PFSK-1 (cell line): ENCODE results near the gene RER1.

Experiments
- FOXP2 ChIP-seq: optimal IDR thresholded peaks from 2 replicates; pipeline ENCODE3; 2011; ENCODE audit warnings: borderline replicate concordance, control low read depth, inconsistent platforms; ENCODE audit not compliant: insufficient read depth; ENCODE audit errors: extremely low read length, extremely low read depth
- POLR2AphosphoS5 ChIP-seq: IDR thresholded peaks from 2 replicates; pipeline ENCODE4 v1.6.1; 2012; ENCODE audit warnings: low read depth, mild to moderate bottlenecking, control low read depth, low read length, moderate library complexity
- SIN3A ChIP-seq: IDR thresholded peaks from 2 replicates; pipeline ENCODE4 v1.6.1; 2012; ENCODE audit warnings: mild to moderate bottlenecking, low read length, moderate library complexity, borderline replicate concordance; ENCODE audit not compliant: insufficient read depth
- TAF1 ChIP-seq: IDR thresholded peaks from 2 replicates; pipeline ENCODE4 v1.6.1; 2012; ENCODE audit warnings: low read length, control low read depth, borderline replicate concordance; ENCODE audit not compliant: insufficient read depth
- TF ChIP-seq, protein P1 (sequence below), 2 experiments: IDR thresholded peaks; 2 replicates each; pipeline versions ENCODE4 v1.6.1 to v1.8.0; 2011 to 2012; ENCODE audit warnings: low read depth in 2 of 2, low read length in 2 of 2, control low read depth in 1 of 2, inconsistent platforms in 1 of 2, mild to moderate bottlenecking in 1 of 2, moderate library complexity in 1 of 2; ENCODE audit not compliant: insufficient read depth in 1 of 2

RER1 gene

GRCh38 chr1:2443277-2444137 lies 51.9 kb downstream of the RER1 start:
- TF ChIP-seq POLR2AphosphoS5 (no peak), TAF1 (no peak), FOXP2 (no peak), SIN3A (no peak)
- TF ChIP-seq, protein P1, sequence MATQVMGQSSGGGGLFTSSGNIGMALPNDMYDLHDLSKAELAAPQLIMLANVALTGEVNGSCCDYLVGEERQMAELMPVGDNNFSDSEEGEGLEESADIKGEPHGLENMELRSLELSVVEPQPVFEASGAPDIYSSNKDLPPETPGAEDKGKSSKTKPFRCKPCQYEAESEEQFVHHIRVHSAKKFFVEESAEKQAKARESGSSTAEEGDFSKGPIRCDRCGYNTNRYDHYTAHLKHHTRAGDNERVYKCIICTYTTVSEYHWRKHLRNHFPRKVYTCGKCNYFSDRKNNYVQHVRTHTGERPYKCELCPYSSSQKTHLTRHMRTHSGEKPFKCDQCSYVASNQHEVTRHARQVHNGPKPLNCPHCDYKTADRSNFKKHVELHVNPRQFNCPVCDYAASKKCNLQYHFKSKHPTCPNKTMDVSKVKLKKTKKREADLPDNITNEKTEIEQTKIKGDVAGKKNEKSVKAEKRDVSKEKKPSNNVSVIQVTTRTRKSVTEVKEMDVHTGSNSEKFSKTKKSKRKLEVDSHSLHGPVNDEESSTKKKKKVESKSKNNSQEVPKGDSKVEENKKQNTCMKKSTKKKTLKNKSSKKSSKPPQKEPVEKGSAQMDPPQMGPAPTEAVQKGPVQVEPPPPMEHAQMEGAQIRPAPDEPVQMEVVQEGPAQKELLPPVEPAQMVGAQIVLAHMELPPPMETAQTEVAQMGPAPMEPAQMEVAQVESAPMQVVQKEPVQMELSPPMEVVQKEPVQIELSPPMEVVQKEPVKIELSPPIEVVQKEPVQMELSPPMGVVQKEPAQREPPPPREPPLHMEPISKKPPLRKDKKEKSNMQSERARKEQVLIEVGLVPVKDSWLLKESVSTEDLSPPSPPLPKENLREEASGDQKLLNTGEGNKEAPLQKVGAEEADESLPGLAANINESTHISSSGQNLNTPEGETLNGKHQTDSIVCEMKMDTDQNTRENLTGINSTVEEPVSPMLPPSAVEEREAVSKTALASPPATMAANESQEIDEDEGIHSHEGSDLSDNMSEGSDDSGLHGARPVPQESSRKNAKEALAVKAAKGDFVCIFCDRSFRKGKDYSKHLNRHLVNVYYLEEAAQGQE (IDR thresholded peaks at IDR 0.05; ENCODE audit: insufficient read depth in 1 of 2, low read depth in 2 of 2, low read length in 2 of 2), result no peak

DNA sequence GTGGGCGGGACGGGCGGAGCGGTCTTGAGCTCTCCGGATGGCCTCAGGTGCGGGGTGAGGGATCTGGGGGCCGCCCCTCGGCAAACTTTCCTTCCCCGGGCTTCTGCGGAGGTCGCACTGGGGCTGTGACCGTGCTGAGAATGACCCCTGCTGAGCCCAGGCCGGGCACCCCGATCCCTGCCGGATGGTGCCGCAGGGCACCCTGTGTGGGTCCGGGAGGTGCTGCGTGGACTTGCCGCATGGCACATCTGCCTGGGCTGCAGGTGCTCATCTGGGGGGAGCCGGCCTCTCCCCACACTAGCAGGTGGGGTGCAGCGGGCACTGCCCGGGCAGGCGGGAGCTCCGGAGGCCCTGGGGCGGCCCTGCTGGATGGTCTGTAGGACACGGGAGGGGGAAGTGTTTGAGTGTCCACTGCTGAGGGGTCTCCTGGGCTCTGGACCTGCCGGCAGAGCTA lies 52.5 kb downstream of the RER1 start:
- TF ChIP-seq POLR2AphosphoS5 (no peak), FOXP2 (no peak), TAF1 (no peak), SIN3A (no peak)
- TF ChIP-seq, protein P1 (IDR thresholded peaks at IDR 0.05; ENCODE audit: insufficient read depth in 1 of 2, low read depth in 2 of 2, low read length in 2 of 2), result no peak

DNA sequence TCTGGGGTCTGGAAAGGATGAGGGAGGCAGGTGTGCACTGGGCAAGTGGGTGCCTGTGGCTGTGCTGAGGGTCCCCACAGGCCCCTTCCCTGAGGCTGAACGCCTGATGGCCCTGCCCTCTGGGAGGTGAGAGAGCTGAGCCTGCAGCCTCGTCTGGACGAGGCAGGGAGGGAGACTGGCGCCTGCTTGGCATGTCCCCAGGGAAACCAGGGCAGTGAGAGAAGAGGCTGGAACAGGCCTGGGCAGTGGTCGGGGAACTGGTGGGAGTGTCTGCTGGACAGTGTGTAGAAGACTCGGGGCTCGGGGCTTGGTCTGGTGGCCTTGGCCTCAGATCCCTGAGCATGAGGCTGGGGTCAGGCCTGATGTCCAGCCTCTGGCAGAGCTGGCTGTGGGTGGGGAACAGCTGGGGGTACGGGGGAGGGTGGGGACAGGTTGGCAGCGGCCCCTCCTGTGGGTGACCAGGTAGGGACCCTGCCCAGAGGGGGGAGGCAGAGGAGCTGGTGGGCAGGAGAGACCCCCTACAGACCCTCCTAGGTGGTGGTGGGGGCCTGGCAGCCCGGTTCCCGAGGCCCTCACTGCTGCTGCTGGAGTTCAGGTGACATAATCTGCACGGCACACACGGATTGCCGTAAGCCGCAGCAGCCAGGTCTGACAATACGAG lies 53.7 kb downstream of the RER1 start:
- TF ChIP-seq FOXP2, result no peak
- no peak for TF ChIP-seq TAF1
- no peak for TF ChIP-seq POLR2AphosphoS5
- TF ChIP-seq SIN3A, result no peak
- TF ChIP-seq, protein P1 (IDR thresholded peaks at IDR 0.05; ENCODE audit: insufficient read depth in 1 of 2, low read depth in 2 of 2, low read length in 2 of 2), result no peak

GRCh38 chr1:2445823-2446215 lies 54.2 kb downstream of the RER1 start:
- TF ChIP-seq FOXP2 (no peak), POLR2AphosphoS5 (no peak), TAF1 (no peak), SIN3A (no peak)
- TF ChIP-seq, protein P1 (IDR thresholded peaks at IDR 0.05; ENCODE audit: insufficient read depth in 1 of 2, low read depth in 2 of 2, low read length in 2 of 2), result no peak
